Progenitor cell of endocrine pancreas (in vitro differentiated cells): ENCODE measurements around the gene C13orf46. TPM values are rescaled to one million over a fixed set of nuclear protein-coding genes. Genes with fewer than 3 reads are reported as not detected.

Source experiments
- DNase-seq: peaks from one replicate; pipeline ENCODE4 v3.0.0; 2021; ENCODE audit warnings: low spot score; ENCODE audit not compliant: unreplicated experiment
- H3K27ac Mint-ChIP-seq: 2 replicates; pipeline ENCODE4 v1.8.0; 2021; ENCODE audit warnings: mild to moderate bottlenecking, moderate library complexity, mixed read lengths
- H3K27me3 Mint-ChIP-seq: 2 replicates; pipeline ENCODE4 v1.8.0; 2021; ENCODE audit warnings: mixed read lengths
- H3K36me3 Mint-ChIP-seq: 2 replicates; pipeline ENCODE4 v1.8.0; 2022; ENCODE audit warnings: mixed read lengths; ENCODE audit not compliant: insufficient read depth
- H3K4me1 Mint-ChIP-seq: 2 replicates; pipeline ENCODE4 v1.8.0; 2021; ENCODE audit warnings: low read depth, mixed read lengths
- H3K4me3 Mint-ChIP-seq: 2 replicates; pipeline ENCODE4 v1.8.0; 2021; ENCODE audit warnings: low read depth, mild to moderate bottlenecking, moderate library complexity, mixed read lengths
- H3K9me3 Mint-ChIP-seq: 2 replicates; pipeline ENCODE4 v1.8.0; 2021; ENCODE audit warnings: low read depth, mixed read lengths
- CTCF ChIP-seq: fragments of 200-600 bp; sonication (generic); IDR thresholded peaks from one replicate; pipeline ENCODE4 v1.5.0; 2021; ENCODE audit warnings: antibody characterized with exemption, mild to moderate bottlenecking; ENCODE audit not compliant: unreplicated experiment
- total RNA-seq: library from RNA; stranded (reverse); gene quantifications from 2 replicates; pipeline ENCODE4 v1.2.1, GENCODE V29; 2021

Gene C13orf46
- total RNA-seq, 1 donor from 2014 or later, result 0.17 TPM

DNA sequence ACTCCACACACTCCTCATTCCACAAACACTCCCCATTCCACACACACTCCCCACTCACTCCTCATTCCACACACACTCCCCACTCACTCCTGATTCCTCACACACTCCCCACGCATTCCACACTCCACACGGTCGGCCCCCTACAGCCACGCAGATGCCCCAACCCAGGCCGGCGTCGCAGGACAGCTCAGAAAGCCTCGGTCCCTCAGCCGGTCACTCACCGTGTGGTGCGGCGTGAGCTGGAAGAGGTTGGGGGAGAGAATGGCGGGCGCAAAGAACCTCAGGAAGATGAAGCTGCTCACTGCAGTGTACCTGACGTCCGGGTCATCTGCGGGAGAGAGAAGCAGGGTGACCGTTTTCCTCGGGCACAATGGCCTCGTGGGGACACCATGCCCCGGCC is 39.0 kb upstream of the C13orf46 start:
- no peak overlapping the region for H3K27ac Mint-ChIP-seq
- H3K9me3 Mint-ChIP-seq, result peaks cover 3% of the 10 kb centered on the region

DNA sequence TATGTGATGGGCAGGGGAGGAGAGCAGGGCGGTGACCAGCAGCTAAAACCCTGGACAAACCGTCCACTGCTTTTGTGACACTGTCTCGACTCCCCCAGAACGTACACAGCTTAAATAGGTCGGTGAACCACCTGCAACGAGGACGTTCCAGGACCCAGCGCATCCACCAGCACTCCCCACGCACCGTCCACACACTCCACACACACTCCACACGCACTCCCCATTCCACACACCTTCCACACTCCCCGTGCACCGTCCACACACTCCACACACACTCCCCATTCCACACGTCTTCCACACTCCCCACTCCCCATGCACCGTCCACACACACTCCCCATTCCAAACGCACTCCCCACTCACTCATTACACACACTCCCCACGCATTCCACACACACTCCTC is 38.3 kb upstream of the C13orf46 start:
- no peak for TF ChIP-seq CTCF
- Mint-ChIP-seq H3K36me3 (peaks cover 10% of the 10 kb centered on the region), H3K4me3 (no peak overlapping the region), H3K27ac (no peak overlapping the region), H3K4me1 (no peaks in the 10 kb centered on the region), H3K9me3 (peaks cover 3% of the 10 kb centered on the region), H3K27me3 (no peaks in the 10 kb centered on the region)
- DNase-seq, result no peak

More for the DNA sequence above, 39.0 kb upstream of the C13orf46 start:
- no peak for TF ChIP-seq CTCF
- Mint-ChIP-seq H3K4me3 (no peak overlapping the region), H3K36me3 (peaks cover 10% of the 10 kb centered on the region), H3K4me1 (no peaks in the 10 kb centered on the region), H3K27me3 (no peaks in the 10 kb centered on the region)
- DNase-seq, result no peak

GRCh38 chr13:114011226-114011625 is 37.4 kb upstream of the C13orf46 start:
- no peaks in the 10 kb centered on the region for H3K27me3 Mint-ChIP-seq
- peaks cover 3% of the 10 kb centered on the region for H3K9me3 Mint-ChIP-seq
- peaks cover 10% of the 10 kb centered on the region for H3K36me3 Mint-ChIP-seq
- H3K4me1 Mint-ChIP-seq, result no peaks in the 10 kb centered on the region
- no peak for DNase-seq
- H3K4me3 Mint-ChIP-seq, result no peak overlapping the region
- TF ChIP-seq CTCF, result no peak
- peak overlapping the region; percentile 45 for H3K27ac Mint-ChIP-seq

GRCh38 chr13:114010401-114011101 is 36.7 kb upstream of the C13orf46 start:
- Mint-ChIP-seq H3K27ac (peak overlapping the region; percentile 45), H3K9me3 (peaks cover 3% of the 10 kb centered on the region)

More at GRCh38 chr13:114010401-114011101, 36.7 kb upstream of the C13orf46 start:
- H3K27me3 Mint-ChIP-seq, result no peaks in the 10 kb centered on the region
- no peak overlapping the region for H3K4me3 Mint-ChIP-seq
- TF ChIP-seq CTCF, result no peak
- H3K4me1 Mint-ChIP-seq, result no peaks in the 10 kb centered on the region
- peaks cover 10% of the 10 kb centered on the region for H3K36me3 Mint-ChIP-seq
- no peak for DNase-seq
